ENCODE data around the gene PTGES2.
A peak's percentile ranks its signal among the peaks of the same experiment; 100 is the strongest.

PTGES2 gene

DNA sequence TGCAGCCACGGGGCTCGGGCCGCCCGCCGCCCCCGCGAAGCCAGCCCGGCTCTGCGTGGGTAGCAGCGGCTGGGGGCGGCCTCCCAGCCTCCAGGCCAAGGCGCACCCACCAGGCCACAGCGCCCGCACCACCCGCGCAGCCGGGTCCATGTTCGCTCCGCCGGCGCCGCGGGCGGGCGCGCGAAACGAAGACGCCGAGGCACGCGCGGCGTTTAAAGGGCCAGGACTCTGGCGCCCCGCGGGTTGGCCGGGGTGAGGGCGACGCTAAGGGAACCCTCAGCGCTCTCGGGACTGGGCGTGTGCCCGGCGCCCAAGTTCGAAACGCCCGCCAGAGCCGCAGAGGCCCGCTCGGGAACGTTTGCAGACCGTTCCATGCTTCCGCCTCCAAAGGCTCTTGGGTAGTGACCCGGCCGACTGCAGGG, at the start of gene PTGES2:
PTGES2 (minus strand) TSS at position 162 of the 422 bp plus-strand sequence; CDS start at position 150, 12 bp downstream.
- TF ChIP-seq, protein P1, sequence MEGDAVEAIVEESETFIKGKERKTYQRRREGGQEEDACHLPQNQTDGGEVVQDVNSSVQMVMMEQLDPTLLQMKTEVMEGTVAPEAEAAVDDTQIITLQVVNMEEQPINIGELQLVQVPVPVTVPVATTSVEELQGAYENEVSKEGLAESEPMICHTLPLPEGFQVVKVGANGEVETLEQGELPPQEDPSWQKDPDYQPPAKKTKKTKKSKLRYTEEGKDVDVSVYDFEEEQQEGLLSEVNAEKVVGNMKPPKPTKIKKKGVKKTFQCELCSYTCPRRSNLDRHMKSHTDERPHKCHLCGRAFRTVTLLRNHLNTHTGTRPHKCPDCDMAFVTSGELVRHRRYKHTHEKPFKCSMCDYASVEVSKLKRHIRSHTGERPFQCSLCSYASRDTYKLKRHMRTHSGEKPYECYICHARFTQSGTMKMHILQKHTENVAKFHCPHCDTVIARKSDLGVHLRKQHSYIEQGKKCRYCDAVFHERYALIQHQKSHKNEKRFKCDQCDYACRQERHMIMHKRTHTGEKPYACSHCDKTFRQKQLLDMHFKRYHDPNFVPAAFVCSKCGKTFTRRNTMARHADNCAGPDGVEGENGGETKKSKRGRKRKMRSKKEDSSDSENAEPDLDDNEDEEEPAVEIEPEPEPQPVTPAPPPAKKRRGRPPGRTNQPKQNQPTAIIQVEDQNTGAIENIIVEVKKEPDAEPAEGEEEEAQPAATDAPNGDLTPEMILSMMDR (IDR thresholded peaks at IDR 0.05) = no peak
- peaks cover 0 to 36% (median 27%) of the 10 kb centered on the region in 4 donors for H3K4me1 ChIP-seq

DNA sequence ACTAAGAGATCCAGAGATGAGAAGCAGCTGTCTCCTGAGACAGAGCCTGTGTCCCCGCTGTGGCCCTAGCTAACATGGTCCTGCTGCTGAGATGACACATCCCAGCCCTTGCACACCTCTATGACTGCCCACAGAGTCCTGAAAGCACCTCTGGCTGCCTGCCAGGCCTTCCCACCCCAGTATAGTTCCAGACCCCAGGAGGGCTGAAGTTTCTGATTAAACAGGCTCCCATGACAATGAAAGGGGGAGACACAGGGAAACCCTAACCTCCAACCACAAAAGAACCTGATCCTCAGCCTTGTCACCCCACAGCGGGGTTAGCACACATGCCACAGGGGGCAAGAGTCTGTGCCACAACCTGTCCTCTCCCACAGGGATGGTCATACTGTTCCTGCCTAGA, 48.2 kb upstream of the PTGES2 start:
- no peaks in the 10 kb centered on the region for H3K9me3 ChIP-seq
- peaks cover 55 to 91% (median 76%) of the 10 kb centered on the region in 3 donors for H3K36me3 ChIP-seq
- DNase-seq = no peak
- intact Hi-C loops (cut with DNase I; ENCODE audit: low total_unique reads) = no loop called here
- no peak overlapping the region for H3K27ac ChIP-seq
- no peaks in the 10 kb centered on the region for H3K27me3 ChIP-seq
- no peaks in the 10 kb centered on the region for H3K4me1 ChIP-seq
- TF ChIP-seq, protein P1 (IDR thresholded peaks at IDR 0.05) = no peak
- no peak overlapping the region for H3K4me3 ChIP-seq

More for the DNA sequence above, at the start of gene PTGES2:
- Histone ChIP-seq H3K36me3 (peaks cover 1 to 23% (median 21%) of the 10 kb centered on the region in 3 donors), H3K4me3 (peak within 1 kb of the TSS; percentile 74 to 97), H3K27ac (peak within 1 kb of the TSS; percentile 89 to 91), H3K9me3 (no peaks in the 10 kb centered on the region), H3K27me3 (peaks cover 0 to 6% of the 10 kb centered on the region in 2 donors)
- intact Hi-C loops (cut with DNase I; ENCODE audit: low total_unique reads) = no loop called here
- peak; percentile 77 to 88 for DNase-seq

DNA sequence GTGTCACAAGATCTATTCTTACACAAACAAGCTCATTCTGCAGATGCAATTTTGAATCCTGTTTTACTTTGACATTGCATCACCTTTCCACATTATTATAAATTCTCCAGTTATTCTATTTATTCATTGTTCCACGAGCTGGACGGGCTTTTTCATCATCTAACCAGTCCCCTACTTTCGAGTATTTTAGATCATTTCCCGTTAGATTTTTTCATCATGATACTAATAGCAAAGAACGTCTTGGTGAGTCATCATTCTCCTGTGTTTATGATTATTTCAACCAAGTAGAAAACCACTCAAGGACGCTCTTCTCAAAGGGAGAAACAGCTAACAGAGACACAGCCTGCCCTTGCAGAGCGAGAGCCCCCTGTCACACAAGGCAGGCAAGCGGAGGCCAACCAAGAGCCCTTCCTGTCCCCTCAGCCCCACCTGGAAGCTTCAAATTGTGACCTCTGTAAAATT, 47.6 kb upstream of the PTGES2 start:
- intact Hi-C loops (cut with DNase I; ENCODE audit: low total_unique reads) = no loop called here
- Histone ChIP-seq H3K4me1 (no peaks in the 10 kb centered on the region), H3K4me3 (no peak overlapping the region), H3K27ac (no peak overlapping the region), H3K27me3 (no peaks in the 10 kb centered on the region), H3K36me3 (peaks cover 52 to 91% (median 76%) of the 10 kb centered on the region in 3 donors), H3K9me3 (no peaks in the 10 kb centered on the region)
- TF ChIP-seq, protein P1 (IDR thresholded peaks at IDR 0.05) = no peak
- DNase-seq = no peak

DNA sequence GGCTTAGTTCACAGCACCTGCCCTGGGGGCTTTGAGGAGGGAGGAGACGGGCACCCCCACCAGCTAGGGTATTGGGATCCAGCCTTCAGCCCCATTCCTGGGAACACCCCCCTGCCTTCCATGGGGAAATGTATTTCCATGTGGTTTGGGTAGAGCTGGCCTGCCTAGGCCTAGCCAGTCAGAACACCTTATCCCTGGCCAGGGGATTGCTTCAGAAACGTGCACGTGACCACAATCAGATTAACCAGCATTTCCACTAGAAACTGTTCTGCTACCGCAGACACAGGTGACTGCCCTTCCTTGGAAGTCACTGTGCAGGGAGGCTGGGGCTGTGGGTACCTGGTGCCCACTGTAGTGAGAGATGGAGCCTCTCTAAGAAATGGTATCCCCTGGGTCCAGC, 46.5 kb upstream of the PTGES2 start:
- Histone ChIP-seq H3K4me1 (no peaks in the 10 kb centered on the region), H3K9me3 (no peaks in the 10 kb centered on the region), H3K4me3 (no peak overlapping the region), H3K27me3 (no peaks in the 10 kb centered on the region), H3K27ac (no peak overlapping the region), H3K36me3 (peaks cover 52 to 91% (median 76%) of the 10 kb centered on the region in 3 donors)
- TF ChIP-seq, protein P1 (IDR thresholded peaks at IDR 0.05) = no peak
- DNase-seq = no peak
- intact Hi-C loops (cut with DNase I; ENCODE audit: low total_unique reads) = no loop called here

DNA sequence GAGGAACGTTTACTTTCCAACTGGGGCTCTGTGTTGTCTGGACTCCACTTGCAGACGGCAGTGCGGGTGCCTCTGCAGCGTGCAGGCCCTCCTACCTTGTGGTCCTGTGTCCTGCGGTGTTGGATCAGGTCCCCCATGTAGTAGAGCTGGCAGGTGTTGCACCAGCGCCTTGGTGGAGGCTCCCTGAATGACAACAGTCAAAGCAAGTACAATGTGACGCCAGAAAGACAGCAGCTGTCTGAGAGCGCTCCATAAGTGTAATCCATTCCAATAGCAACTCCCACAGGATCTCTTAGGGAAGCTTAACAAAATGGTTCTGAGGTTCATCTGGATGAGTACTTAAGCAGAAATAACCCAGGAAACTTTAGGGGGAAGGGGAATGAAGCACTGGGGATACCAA, 42.4 kb upstream of the PTGES2 start:
- TF ChIP-seq, protein P1 (IDR thresholded peaks at IDR 0.05) = no peak
- intact Hi-C loops (cut with DNase I; ENCODE audit: low total_unique reads) = no loop called here
- Histone ChIP-seq H3K36me3 (peaks cover 36 to 90% (median 72%) of the 10 kb centered on the region in 3 donors), H3K4me3 (no peak overlapping the region), H3K4me1 (no peaks in the 10 kb centered on the region), H3K27ac (no peak overlapping the region), H3K9me3 (no peaks in the 10 kb centered on the region), H3K27me3 (no peaks in the 10 kb centered on the region)
- DNase-seq = no peak

DNA sequence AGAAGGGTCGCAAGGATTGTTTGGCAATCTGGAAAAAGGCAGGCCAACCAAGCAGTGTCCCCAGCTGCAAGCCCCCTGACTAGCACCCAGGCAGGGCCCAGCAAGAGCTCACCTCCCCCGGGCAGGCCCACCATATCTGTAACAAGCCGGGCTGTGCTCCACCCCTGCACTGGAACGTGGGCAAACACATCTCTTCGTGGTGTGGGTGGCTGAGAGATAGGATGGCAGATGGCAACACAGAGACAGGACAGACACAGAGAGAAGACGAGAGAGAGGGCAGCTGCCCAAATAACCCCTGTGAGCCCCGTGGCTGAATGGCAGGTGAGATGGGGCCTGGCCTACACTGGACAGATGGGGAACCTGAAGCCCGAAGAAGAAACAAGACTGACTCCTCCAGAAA, 42.0 kb upstream of the PTGES2 start:
- Histone ChIP-seq H3K4me3 (no peak overlapping the region), H3K27ac (no peak overlapping the region), H3K36me3 (peaks cover 38 to 90% (median 72%) of the 10 kb centered on the region in 3 donors), H3K9me3 (no peaks in the 10 kb centered on the region), H3K27me3 (no peaks in the 10 kb centered on the region), H3K4me1 (no peaks in the 10 kb centered on the region)
- TF ChIP-seq, protein P1 (IDR thresholded peaks at IDR 0.05) = no peak
- DNase-seq = no peak
- intact Hi-C loops (cut with DNase I; ENCODE audit: low total_unique reads) = no loop called here

Data from tibial artery (tissue), 4 donors.